Thymus (tissue), 11 donors: ENCODE measurements around the gene SULT1C2. TPM values are rescaled to one million over a fixed set of nuclear protein-coding genes. Genes with fewer than 3 reads are reported as not detected.
"Not testable (repeated sequence)": the region's sequence is repeated elsewhere in the genome, so short reads cannot be mapped to it uniquely, and the experiment has no call there.

Experiments used
- DNase-seq, 9 donors: peaks; one replicate each; pipeline ENCODE4 v3.0.0-alpha.2; 2013; ENCODE audit warnings: low spot score in 9 of 9, low read depth in 6 of 9, missing footprints in 1 of 9
- H3K27ac ChIP-seq, 2 donors: one replicate each; pipeline ENCODE4 v1.5.1; 2013; ENCODE audit warnings: control low read depth in 1 of 2, low read depth in 1 of 2, low read length in 1 of 2, mild to moderate bottlenecking in 1 of 2, moderate library complexity in 1 of 2
- H3K27me3 ChIP-seq, 2 donors: one replicate each; pipeline ENCODE4 v1.5.1; 2013; ENCODE audit warnings: low read length in 1 of 2; ENCODE audit not compliant: control insufficient read depth in 2 of 2, insufficient read depth in 1 of 2
- H3K36me3 ChIP-seq, 2 donors: one replicate each; pipeline ENCODE4 v1.5.1; 2013; ENCODE audit warnings: low read length in 1 of 2, mild to moderate bottlenecking in 1 of 2, moderate library complexity in 1 of 2; ENCODE audit not compliant: control insufficient read depth in 2 of 2, insufficient read depth in 2 of 2
- H3K4me1 ChIP-seq, 2 donors: one replicate each; pipeline ENCODE4 v1.5.1; 2013; ENCODE audit warnings: low read length in 2 of 2; ENCODE audit not compliant: control insufficient read depth in 2 of 2, insufficient read depth in 2 of 2
- H3K4me3 ChIP-seq, 2 donors: one replicate each; pipeline ENCODE4 v1.5.1; 2013; ENCODE audit warnings: low read length in 2 of 2, control low read depth in 1 of 2, mild to moderate bottlenecking in 1 of 2
- H3K9me3 ChIP-seq, 2 donors: one replicate each; pipeline ENCODE4 v1.5.1; 2013; ENCODE audit warnings: low read length in 1 of 2, mild to moderate bottlenecking in 1 of 2; ENCODE audit not compliant: control insufficient read depth in 2 of 2, insufficient read depth in 1 of 2
- WGBS: extraction: QIAGEN DNeasy Blood & Tissue Kit; methylation state at CpG from one replicate; pipeline ENCODE4 v1.1.7; 2013; 5-methylcytosine and 5-hydroxymethylcytosine counted together
- polyA plus RNA-seq: library from polyadenylated mRNA; stranded (reverse); fragments of 200-250 nt; gene quantifications from one replicate; pipeline ENCODE4 v1.2.3, GENCODE V29; 2013
- total RNA-seq: library from RNA; stranded (reverse); fragments of 120-200 nt; gene quantifications from one replicate; pipeline ENCODE4 v1.2.4, GENCODE V29; 2013
- donor health status: healthy.

The SULT1C2 gene
- total and polyA plus RNA-seq, 2 donors, result 0.57 to 4.3 TPM

GRCh38 chr2:108354136-108354535 is 65.4 kb downstream of the SULT1C2 start:
- 87% methylated on average over 5 of the region's 5 CpGs for WGBS
- H3K36me3 ChIP-seq, result no peaks in the 10 kb centered on the region
- no peak overlapping the region for H3K4me3 ChIP-seq
- no peak overlapping the region for H3K27ac ChIP-seq
- H3K4me1 ChIP-seq, result no peaks in the 10 kb centered on the region
- no peak for DNase-seq
- H3K9me3 ChIP-seq, result no peaks in the 10 kb centered on the region
- H3K27me3 ChIP-seq, result no peaks in the 10 kb centered on the region

GRCh38 chr2:108355906-108356734 is 67.4 kb downstream of the SULT1C2 start:
- Histone ChIP-seq H3K36me3 (no peaks in the 10 kb centered on the region), H3K9me3 (no peaks in the 10 kb centered on the region)
- WGBS, result 94% methylated on average over 2 of the region's 2 CpGs

GRCh38 chr2:108359336-108359735 is 70.6 kb downstream of the SULT1C2 start:
- not testable (repeated sequence) for H3K4me3 ChIP-seq, H3K27me3 ChIP-seq, DNase-seq, H3K36me3 ChIP-seq, H3K27ac ChIP-seq, H3K9me3 ChIP-seq, H3K4me1 ChIP-seq
- WGBS, result 100% methylated on average over 1 of the region's 1 CpG

More at GRCh38 chr2:108355906-108356734, 67.4 kb downstream of the SULT1C2 start:
- Histone ChIP-seq H3K27me3 (no peaks in the 10 kb centered on the region), H3K4me1 (no peaks in the 10 kb centered on the region), H3K4me3 (no peak overlapping the region), H3K27ac (no peak overlapping the region)
- DNase-seq, result no peak

Other genes with a start within 250 kb of the SULT1C2 start
- gene SULT1C3, start 48.9 kb upstream of the SULT1C2 start, total RNA-seq, result not detected
- gene SULT1C3, start 48.9 kb upstream of the SULT1C2 start, polyA plus RNA-seq, result not detected
- 3.6 TPM for gene SULT1C4, start 89.1 kb downstream of the SULT1C2 start, total RNA-seq
- gene SULT1C4, start 89.1 kb downstream of the SULT1C2 start, polyA plus RNA-seq, result 8.1 TPM
- 20.7 TPM for gene GCC2, start 160.3 kb downstream of the SULT1C2 start, total RNA-seq
- 31.9 TPM for gene GCC2, start 160.3 kb downstream of the SULT1C2 start, polyA plus RNA-seq
- 27.1 TPM for gene LIMS1, start 245.6 kb downstream of the SULT1C2 start, total RNA-seq
- gene LIMS1, start 245.6 kb downstream of the SULT1C2 start, polyA plus RNA-seq, result 28.5 TPM